GM23338 (cell line): ENCODE data around the gene CENPP.

ENCODE experiments used
- CREB1 ChIP-seq: fragments of 250-450 bp; sonication (Bioruptor Pico); IDR thresholded peaks from 2 replicates; pipeline ENCODE4 v1.5.0; 2020; ENCODE audit warnings: low read depth, mild to moderate bottlenecking, moderate library complexity
- EZH2phosphoT487 ChIP-seq: fragments of 200-600 bp; sonication (generic); IDR thresholded peaks from one replicate; pipeline ENCODE4 v1.8.1; 2018; ENCODE audit warnings: antibody characterized with exemption; ENCODE audit not compliant: unreplicated experiment
- POLR2AphosphoS5 ChIP-seq: IDR thresholded peaks from 2 replicates; pipeline ENCODE4 v1.6.1; 2016; ENCODE audit warnings: antibody characterized with exemption, low read depth
- STAT1 ChIP-seq: IDR thresholded peaks from one replicate; pipeline ENCODE4 v1.6.1; 2016; ENCODE audit warnings: antibody characterized with exemption; ENCODE audit not compliant: unreplicated experiment
- TF ChIP-seq, protein P1 (sequence below), 2 experiments: fragments of 200-600 bp in 1 of 2; sonication (generic) in 1 of 2; conservative IDR thresholded peaks; 2 replicates each; pipeline versions ENCODE4 v1.5.1 to v1.6.1; 2016 to 2017; ENCODE audit warnings: antibody characterized with exemption in 2 of 2, low read depth in 2 of 2, mild to moderate bottlenecking in 2 of 2, moderate library complexity in 1 of 2
- TF ChIP-seq, protein P2 (sequence below): fragments of 250-450 bp; sonication (Bioruptor Pico); IDR thresholded peaks from 2 replicates; pipeline ENCODE4 v1.5.0; 2020; ENCODE audit warnings: mild to moderate bottlenecking, moderate library complexity
- TF ChIP-seq, protein P3 (sequence below): IDR thresholded peaks from one replicate; pipeline ENCODE4 v1.6.1; 2018; ENCODE audit warnings: antibody characterized with exemption; ENCODE audit not compliant: unreplicated experiment

DNA sequence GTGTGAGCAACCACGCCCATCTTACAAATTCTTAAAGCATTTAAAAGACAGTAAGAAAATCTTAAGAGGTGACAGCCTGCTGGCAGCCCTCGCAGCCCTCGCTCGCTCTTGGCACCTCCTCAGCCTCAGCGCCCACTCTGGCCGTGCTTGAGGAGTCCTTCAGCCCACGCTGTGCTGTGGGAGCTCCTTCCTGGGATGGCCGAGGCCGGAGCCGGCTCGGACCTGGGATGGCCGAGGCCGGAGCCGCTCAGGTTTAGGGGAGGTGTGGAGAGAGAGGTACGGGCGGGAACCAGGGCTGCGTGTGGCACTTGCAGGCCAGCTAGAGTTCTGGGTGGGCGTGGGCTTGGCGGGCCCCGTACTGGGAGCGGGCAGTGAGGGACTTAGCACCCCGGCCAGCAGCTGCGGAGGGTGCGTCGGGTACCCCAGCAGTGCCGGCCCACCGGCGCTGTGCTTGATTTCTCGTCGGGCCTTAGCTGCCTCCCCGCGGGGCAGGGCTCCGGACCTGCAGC is 219.3 kb downstream of the CENPP start:
- no peak for TF ChIP-seq CREB1 (CRISPR knock-in tag)
- no peak for TF ChIP-seq POLR2AphosphoS5
- TF ChIP-seq, protein P1, sequence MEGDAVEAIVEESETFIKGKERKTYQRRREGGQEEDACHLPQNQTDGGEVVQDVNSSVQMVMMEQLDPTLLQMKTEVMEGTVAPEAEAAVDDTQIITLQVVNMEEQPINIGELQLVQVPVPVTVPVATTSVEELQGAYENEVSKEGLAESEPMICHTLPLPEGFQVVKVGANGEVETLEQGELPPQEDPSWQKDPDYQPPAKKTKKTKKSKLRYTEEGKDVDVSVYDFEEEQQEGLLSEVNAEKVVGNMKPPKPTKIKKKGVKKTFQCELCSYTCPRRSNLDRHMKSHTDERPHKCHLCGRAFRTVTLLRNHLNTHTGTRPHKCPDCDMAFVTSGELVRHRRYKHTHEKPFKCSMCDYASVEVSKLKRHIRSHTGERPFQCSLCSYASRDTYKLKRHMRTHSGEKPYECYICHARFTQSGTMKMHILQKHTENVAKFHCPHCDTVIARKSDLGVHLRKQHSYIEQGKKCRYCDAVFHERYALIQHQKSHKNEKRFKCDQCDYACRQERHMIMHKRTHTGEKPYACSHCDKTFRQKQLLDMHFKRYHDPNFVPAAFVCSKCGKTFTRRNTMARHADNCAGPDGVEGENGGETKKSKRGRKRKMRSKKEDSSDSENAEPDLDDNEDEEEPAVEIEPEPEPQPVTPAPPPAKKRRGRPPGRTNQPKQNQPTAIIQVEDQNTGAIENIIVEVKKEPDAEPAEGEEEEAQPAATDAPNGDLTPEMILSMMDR (conservative IDR thresholded peaks at IDR 0.05; ENCODE audit: low read depth in 2 of 2): no peak
- no peak for TF ChIP-seq EZH2phosphoT487
- no peak for TF ChIP-seq STAT1
- TF ChIP-seq, protein P2, sequence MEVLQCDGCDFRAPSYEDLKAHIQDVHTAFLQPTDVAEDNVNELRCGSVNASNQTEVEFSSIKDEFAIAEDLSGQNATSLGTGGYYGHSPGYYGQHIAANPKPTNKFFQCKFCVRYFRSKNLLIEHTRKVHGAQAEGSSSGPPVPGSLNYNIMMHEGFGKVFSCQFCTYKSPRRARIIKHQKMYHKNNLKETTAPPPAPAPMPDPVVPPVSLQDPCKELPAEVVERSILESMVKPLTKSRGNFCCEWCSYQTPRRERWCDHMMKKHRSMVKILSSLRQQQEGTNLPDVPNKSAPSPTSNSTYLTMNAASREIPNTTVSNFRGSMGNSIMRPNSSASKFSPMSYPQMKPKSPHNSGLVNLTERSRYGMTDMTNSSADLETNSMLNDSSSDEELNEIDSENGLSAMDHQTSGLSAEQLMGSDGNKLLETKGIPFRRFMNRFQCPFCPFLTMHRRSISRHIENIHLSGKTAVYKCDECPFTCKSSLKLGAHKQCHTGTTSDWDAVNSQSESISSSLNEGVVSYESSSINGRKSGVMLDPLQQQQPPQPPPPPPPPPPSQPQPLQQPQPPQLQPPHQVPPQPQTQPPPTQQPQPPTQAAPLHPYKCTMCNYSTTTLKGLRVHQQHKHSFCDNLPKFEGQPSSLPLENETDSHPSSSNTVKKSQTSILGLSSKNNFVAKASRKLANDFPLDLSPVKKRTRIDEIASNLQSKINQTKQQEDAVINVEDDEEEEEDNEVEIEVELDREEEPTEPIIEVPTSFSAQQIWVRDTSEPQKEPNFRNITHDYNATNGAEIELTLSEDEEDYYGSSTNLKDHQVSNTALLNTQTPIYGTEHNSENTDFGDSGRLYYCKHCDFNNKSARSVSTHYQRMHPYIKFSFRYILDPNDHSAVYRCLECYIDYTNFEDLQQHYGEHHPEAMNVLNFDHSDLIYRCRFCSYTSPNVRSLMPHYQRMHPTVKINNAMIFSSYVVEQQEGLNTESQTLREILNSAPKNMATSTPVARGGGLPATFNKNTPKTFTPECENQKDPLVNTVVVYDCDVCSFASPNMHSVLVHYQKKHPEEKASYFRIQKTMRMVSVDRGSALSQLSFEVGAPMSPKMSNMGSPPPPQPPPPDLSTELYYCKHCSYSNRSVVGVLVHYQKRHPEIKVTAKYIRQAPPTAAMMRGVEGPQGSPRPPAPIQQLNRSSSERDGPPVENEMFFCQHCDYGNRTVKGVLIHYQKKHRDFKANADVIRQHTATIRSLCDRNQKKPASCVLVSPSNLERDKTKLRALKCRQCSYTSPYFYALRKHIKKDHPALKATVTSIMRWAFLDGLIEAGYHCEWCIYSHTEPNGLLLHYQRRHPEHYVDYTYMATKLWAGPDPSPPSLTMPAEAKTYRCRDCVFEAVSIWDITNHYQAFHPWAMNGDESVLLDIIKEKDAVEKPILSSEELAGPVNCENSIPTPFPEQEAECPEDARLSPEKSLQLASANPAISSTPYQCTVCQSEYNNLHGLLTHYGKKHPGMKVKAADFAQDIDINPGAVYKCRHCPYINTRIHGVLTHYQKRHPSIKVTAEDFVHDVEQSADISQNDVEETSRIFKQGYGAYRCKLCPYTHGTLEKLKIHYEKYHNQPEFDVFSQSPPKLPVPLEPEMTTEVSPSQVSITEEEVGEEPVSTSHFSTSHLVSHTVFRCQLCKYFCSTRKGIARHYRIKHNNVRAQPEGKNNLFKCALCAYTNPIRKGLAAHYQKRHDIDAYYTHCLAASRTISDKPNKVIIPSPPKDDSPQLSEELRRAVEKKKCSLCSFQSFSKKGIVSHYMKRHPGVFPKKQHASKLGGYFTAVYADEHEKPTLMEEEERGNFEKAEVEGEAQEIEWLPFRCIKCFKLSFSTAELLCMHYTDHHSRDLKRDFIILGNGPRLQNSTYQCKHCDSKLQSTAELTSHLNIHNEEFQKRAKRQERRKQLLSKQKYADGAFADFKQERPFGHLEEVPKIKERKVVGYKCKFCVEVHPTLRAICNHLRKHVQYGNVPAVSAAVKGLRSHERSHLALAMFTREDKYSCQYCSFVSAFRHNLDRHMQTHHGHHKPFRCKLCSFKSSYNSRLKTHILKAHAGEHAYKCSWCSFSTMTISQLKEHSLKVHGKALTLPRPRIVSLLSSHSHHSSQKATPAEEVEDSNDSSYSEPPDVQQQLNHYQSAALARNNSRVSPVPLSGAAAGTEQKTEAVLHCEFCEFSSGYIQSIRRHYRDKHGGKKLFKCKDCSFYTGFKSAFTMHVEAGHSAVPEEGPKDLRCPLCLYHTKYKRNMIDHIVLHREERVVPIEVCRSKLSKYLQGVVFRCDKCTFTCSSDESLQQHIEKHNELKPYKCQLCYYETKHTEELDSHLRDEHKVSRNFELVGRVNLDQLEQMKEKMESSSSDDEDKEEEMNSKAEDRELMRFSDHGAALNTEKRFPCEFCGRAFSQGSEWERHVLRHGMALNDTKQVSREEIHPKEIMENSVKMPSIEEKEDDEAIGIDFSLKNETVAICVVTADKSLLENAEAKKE (CRISPR knock-in tag): no peak
- TF ChIP-seq, protein P3, sequence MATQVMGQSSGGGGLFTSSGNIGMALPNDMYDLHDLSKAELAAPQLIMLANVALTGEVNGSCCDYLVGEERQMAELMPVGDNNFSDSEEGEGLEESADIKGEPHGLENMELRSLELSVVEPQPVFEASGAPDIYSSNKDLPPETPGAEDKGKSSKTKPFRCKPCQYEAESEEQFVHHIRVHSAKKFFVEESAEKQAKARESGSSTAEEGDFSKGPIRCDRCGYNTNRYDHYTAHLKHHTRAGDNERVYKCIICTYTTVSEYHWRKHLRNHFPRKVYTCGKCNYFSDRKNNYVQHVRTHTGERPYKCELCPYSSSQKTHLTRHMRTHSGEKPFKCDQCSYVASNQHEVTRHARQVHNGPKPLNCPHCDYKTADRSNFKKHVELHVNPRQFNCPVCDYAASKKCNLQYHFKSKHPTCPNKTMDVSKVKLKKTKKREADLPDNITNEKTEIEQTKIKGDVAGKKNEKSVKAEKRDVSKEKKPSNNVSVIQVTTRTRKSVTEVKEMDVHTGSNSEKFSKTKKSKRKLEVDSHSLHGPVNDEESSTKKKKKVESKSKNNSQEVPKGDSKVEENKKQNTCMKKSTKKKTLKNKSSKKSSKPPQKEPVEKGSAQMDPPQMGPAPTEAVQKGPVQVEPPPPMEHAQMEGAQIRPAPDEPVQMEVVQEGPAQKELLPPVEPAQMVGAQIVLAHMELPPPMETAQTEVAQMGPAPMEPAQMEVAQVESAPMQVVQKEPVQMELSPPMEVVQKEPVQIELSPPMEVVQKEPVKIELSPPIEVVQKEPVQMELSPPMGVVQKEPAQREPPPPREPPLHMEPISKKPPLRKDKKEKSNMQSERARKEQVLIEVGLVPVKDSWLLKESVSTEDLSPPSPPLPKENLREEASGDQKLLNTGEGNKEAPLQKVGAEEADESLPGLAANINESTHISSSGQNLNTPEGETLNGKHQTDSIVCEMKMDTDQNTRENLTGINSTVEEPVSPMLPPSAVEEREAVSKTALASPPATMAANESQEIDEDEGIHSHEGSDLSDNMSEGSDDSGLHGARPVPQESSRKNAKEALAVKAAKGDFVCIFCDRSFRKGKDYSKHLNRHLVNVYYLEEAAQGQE: no peak
